Activated T-helper 1 cell treated with Interleukin-2 at 50 U/mL for 16 hours (primary cell): ENCODE measurements around the gene GLI2.

Experiments
- DNase-seq: peaks from one replicate; pipeline ENCODE4 v3.0.0-alpha.2; 2020; ENCODE audit warnings: low read depth

GLI2 gene

GRCh38 chr2:120738786-120739437 is 3.2 kb downstream of the GLI2 start:
- no peak for DNase-seq

- DNase-seq, result no peak
Observed at GRCh38 chr2:120739438-120740090, 3.9 kb downstream of the GLI2 start.

GRCh38 chr2:120740375-120740764 is 4.7 kb downstream of the GLI2 start:
- no peak for DNase-seq

DNA sequence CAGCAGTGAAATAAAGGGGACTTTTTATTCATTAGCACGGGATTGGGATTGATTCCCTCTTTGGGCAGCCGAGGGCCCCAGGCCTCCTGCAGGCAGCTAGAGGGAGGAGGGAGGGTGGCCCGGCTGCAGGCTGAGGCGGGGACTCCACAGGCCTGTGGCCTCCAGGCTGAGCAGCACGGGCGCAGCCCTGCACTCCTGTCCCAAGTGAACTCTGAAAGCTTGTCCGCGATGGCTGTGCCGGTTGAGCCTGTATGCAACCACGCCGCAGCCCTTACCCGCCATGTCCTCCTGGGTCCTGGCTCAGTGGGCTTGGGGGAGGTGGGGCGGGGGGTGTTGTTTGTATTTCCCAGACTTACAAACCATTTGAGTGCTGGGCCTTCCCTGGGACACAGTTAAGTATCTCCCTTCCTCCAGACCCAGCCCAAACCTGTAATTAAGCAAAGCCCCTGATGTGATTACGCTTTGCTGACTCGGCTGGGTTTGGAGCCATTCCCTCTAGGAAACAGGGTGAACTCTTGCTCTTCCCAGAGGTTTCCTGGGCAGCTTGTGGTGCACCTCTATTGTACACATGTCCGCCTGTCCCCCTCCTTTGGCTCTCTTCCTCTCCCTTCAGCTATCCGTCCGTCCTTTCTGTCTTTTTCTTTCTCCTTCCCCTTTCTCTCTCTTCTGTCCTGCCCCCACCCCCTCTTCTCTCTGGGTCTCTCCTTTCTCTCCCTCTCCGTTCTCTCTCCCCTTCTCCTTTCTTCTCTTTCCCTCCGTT is 5.3 kb downstream of the GLI2 start:
- no peak for DNase-seq

- DNase-seq, result no peak
Observed at GRCh38 chr2:120741571-120742561, 6.2 kb downstream of the GLI2 start.

DNA sequence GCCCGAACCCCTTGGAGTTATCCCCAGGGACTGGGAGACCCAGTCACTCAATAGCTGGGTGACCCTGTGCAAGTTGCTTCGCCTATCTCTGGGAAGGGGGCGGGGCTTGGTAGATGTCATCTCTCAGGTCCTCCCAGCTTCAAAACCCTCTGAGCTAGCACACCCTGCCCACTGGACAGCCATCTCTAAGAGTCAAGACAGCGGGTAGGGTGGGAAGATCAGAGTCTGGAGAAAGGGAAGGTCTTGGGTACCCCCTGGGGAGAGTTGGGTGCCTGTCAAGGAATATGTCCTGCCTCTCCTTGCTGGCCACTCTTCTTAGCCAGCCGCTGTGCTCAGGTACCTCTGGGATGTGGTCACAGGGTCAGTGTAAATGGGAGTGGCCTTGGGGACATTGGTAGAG is 8.0 kb downstream of the GLI2 start:
- no peak for DNase-seq

- no peak for DNase-seq
Observed at GRCh38 chr2:120744817-120745216, 9.1 kb downstream of the GLI2 start.

GRCh38 chr2:120745420-120746111 is 9.9 kb downstream of the GLI2 start:
- DNase-seq, result no peak

DNA sequence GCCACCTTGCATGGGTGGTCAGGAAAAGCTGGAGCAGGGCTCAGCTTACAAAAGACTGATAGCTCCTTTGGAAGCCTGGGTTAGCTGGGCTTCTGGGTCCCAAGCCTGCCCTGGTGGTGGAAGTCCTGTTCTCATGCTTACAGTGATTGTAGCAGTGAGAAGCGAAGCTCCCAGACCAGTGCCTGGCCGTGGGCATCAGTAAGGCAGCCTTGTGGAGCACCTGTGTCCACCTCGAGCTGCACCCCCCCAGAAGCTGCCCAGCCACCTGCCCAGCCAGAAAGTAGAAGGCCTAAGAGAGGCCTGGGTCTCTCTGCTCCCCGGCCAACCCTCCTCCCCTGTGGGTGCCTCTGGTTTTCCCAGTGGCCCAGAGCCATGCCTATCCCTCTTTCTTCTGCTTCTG is 10.5 kb downstream of the GLI2 start:
- DNase-seq, result no peak

- DNase-seq, result no peak
Observed at GRCh38 chr2:120747281-120747680, 11.6 kb downstream of the GLI2 start.

- DNase-seq, result no peak
Observed at GRCh38 chr2:120747706-120748105, 12.0 kb downstream of the GLI2 start.

DNA sequence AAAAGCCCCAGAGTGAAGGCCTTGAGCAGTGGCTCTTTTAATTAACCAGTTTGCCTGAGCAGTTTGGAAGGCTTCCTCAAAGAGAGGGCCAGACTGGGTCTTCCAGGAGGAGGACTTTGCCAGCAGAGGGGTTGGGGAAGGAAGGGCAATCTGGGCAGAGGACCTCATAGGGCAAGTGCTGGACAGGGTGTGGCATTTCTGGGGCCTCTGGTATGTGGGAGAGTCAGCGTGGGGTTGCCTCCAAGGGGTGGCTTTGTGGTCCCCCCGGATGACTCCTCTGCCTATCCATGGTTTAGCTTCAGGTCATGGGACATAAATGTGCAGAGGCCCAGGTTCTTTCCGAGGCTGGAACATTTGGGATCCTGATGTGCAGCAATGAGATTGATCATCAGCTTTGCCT is 12.6 kb downstream of the GLI2 start:
- no peak for DNase-seq

DNA sequence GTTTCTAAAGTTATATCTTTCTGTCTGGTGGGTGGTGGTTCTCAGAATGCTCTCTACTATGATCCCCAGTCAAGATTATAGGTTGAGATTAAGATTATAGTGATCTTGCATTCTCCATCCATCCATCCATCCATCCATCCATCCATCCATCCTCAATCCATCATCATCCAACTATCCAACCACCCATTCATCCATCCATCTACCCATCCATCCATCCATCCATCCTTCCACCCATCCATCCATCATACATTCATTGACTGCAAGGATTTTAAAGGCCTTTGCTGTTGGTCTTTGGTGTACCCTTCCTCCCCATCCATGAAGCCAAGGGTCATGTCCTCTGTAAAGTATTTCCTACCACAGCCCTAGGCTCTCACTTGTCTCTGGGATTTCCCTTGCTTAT is 13.1 kb downstream of the GLI2 start:
- DNase-seq, result no peak

DNA sequence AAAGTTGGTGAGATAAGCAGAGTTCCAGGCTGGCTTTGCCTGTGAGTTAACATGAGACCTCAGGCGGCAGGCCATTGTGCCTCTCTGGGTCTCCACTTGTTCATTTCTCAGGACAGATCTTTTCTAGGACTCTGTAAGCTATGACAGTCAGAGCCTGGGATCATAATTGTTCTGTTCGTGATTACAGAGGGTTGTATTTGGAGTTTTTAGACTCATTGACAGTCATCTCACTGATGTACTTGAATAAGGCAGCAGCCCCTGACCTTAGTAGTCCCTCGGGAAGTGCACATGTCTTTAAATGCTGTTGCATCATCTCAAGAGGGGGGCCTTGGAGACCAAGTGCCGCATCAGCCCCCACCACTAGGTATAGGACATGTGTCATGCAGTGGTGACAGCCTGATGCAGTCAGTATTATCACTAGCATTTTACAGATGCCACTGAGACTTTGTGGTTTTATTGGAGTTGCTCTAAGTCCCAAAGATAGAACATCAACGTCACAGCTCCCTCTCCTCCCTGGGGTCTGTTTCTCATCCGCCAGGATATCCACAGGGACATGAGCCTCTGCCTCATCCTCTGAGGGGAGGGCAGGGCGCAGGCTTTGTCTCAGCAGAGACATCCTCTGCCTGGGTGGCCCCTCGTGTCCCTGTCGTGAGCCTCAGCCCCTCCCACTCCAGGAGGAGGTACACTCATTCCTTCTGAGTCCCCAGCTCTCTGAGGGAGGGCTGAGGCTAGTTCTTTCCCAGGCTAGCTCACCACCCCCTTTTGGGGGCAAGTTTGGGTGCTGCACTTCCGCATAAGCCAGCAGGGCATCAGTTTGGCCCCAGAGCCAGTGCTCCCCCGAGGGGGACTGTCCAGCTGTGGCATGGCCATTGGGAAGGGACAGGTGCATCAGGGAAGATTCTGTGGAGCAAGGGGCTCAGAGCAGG is 14.1 kb downstream of the GLI2 start:
- DNase-seq, result no peak

- DNase-seq, result no peak
Observed at GRCh38 chr2:120750488-120751210, 15.0 kb downstream of the GLI2 start.

DNA sequence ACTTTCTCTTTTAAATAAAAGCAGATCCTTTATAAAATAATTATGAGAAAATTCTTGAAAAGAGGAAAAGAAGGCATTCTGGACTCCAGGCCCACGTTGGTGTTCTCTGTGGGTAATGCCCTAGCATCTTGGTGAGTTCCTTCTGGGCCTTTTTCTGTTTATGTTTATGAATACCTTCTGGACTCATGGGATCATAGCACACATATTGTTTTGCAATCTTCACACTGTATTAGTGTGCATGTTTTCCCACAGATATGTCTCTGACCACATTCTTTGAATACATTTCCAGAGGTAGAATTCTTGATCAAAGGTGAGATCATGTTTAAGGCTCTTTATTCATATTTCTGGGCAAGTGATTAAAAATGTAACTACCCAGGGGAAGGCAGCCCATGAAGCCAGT is 15.9 kb downstream of the GLI2 start:
- no peak for DNase-seq

GRCh38 chr2:120754067-120754960 is 18.6 kb downstream of the GLI2 start:
- no peak for DNase-seq
